Epithelial cell of esophagus (primary cell): ENCODE measurements around the gene NPAS2.

ENCODE experiments used
- DNase-seq: peaks from one replicate; pipeline ENCODE4 v3.0.0; 2010; ENCODE audit warnings: low read depth
- H3K4me3 ChIP-seq: 2 replicates; pipeline ENCODE4 v1.5.1; 2011; ENCODE audit warnings: mild to moderate bottlenecking, low read length, control low read depth
- TF ChIP-seq, protein P1 (sequence below): IDR thresholded peaks from 2 replicates; pipeline ENCODE4 v1.5.1; 2011; ENCODE audit warnings: low read depth, mild to moderate bottlenecking, low read length, control low read depth, inconsistent platforms; ENCODE audit not compliant: insufficient read depth; ENCODE audit errors: missing control alignments

The NPAS2 gene

DNA sequence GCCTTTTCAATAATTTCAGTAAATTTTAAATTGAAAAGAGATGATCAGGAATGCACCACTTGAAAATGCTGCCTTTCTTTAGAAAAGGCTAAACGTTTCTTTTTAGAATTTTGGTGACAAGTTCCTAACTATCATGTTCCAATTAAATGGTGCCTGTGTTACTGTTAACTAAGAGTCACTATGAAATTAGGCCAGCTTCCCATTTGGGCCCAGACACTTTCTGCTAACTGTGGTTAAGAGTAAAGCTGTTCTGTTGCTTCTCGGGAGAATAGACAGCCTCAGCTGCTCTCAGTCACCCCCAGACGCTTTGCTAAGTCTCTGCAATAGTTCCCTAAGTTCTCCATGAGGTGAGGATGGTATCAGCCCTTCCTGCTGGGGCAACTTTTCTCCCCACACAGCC lies 90.2 kb downstream of the NPAS2 start:
- TF ChIP-seq, protein P1, sequence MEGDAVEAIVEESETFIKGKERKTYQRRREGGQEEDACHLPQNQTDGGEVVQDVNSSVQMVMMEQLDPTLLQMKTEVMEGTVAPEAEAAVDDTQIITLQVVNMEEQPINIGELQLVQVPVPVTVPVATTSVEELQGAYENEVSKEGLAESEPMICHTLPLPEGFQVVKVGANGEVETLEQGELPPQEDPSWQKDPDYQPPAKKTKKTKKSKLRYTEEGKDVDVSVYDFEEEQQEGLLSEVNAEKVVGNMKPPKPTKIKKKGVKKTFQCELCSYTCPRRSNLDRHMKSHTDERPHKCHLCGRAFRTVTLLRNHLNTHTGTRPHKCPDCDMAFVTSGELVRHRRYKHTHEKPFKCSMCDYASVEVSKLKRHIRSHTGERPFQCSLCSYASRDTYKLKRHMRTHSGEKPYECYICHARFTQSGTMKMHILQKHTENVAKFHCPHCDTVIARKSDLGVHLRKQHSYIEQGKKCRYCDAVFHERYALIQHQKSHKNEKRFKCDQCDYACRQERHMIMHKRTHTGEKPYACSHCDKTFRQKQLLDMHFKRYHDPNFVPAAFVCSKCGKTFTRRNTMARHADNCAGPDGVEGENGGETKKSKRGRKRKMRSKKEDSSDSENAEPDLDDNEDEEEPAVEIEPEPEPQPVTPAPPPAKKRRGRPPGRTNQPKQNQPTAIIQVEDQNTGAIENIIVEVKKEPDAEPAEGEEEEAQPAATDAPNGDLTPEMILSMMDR = no peak
- DNase-seq = no peak
- no peak overlapping the region for H3K4me3 ChIP-seq

DNA sequence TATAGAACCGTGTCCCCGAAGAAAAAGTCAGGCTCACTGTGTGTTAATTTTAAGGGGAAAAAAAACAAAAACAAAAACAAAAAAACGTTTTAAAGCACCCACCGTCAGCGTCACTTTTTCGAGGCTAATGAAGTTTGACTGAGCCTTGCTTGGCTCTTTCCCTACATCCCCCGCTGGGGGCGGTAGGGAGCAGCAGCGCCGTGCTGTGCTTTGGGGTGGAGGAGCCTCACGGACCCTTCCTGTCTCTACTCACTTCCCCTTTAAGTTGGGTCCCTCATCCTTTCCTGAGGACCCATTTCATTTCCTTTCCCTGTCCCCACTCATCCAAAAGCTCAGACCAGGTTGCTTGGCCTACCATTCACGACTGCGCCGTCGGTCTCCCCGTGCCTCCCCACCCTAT lies 99.4 kb downstream of the NPAS2 start:
- no peak overlapping the region for H3K4me3 ChIP-seq
- no peak for DNase-seq
- TF ChIP-seq, protein P1 = peak; percentile 52

DNA sequence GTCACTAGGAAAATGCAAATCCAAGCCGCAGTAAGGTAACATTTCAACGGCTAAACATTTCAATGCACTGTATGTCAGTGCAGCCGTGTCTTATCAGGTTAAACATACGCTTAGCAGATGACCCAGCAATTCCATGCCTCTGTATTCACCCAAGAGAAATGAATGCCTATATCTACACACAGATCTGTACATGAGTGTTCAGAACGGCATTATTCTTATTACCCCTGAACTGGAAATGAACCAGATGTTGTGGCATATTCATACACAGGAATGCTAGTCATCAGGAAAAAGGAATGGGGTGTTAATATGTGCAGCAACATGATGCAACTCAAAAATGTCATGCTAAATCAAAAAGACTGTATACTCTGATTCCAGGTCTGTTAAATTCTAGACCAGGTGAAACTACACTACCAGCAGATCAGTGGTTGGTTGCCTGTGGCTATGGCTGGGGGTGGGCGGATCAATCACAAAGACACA lies 101.8 kb downstream of the NPAS2 start:
- peak; percentile 11 for DNase-seq
- TF ChIP-seq, protein P1 = no peak
- H3K4me3 ChIP-seq = no peak overlapping the region

DNA sequence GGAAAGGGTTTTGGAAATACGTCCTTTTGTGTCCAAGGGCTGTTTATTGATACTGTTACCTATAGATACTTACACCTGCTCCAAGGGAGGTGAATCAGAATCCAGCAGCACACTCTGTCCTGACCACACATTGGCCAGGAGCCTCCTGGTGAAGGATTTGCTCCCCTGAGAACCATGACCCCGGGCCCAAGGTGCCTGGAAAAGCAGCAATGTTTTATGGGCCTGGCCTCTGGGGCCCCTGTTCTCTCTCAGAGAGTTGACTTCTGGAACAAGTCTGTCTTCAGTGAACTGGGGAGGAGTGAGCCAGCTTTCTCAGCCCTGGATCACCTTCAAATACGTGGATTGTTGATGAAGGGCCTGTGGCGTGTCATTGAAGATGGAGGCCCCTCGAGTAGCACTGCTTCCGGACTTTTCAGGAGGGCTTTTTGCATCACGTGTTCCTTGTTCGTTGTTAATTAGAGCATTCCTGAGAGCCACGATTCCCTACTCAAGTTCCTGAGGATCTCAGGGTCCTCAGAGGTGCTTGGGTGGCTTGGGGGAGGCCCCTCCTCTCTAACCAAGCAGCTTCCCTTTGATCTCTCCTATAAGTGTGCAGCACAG lies 103.6 kb downstream of the NPAS2 start:
- TF ChIP-seq, protein P1 = no peak
- DNase-seq = no peak
- no peak overlapping the region for H3K4me3 ChIP-seq

DNA sequence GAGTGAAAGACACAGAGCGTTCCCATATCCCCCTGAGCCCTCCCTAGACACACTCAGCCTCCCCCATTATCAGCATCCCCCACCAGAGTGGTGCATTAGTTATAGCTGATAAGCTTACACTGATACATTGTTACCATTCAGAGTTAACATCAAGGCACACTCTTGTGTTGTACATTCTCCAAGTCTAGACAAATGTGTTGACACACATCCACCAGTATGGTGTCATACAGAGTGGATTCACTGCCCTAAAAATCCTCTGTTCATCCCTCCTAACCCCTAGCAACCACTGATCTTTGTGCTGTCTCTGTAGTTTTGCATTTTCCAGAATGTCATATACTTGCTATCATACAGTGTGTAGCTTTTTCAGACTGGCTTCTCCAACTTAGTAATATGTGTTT lies 104.2 kb downstream of the NPAS2 start:
- DNase-seq = no peak
- H3K4me3 ChIP-seq = no peak overlapping the region
- TF ChIP-seq, protein P1 = no peak

DNA sequence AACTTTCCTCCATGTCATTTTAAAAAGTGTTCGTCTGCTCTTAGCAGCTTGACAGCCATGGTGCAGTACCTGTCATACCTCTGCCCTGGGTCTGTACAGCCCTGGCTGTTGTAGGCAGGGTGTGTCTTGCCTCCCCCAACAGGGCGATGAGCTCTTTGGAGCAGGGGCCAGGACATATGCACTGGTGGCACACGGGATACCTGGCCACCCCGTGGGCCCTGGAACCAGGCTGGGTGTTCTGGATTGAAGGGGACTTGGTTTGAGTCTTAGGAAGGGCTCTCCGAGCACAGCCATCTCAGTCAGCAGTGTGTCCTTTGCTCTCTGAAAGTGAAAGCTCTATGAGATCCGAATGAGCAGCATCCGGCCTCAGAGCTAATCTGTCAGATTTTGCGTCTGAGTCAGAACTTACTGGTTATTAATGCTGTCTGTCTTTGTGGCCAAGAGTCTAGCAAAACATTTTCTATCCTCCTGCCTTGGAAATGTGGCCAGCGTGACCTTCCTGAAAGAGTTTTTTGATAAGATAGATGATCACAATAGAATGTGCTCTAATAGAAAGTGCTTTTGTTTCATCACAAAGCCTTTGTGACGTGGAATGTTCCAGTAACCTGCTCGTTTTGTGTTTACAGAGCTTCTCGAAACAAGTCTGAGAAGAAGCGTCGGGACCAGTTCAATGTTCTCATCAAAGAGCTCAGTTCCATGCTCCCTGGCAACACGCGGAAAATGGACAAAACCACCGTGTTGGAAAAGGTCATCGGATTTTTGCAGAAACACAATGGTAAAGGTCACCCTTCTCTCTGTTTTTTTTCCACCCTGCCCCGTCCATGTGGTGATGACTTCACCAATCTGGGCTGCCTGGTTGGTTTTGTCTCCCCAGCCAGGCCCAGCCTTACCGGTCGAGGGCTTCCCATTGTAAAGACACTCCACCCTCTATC lies 104.8 kb downstream of the NPAS2 start:
- DNase-seq = no peak
- no peak overlapping the region for H3K4me3 ChIP-seq
- TF ChIP-seq, protein P1 = no peak
